ENCODE results near the gene MFAP4. TPM values are rescaled to one million over a fixed set of nuclear protein-coding genes. Genes with fewer than 3 reads are reported as not detected.

The MFAP4 gene
- total RNA-seq, 1 experiment from 2014 or later: 1.5 TPM

- no peak overlapping the region for H2BK120ac ChIP-seq (ENCODE audit: low read depth, low read length, poor library complexity, severe bottlenecking)
- no peak overlapping the region for H4K5ac ChIP-seq (ENCODE audit: insufficient read length, low read depth, low read length)
- H3K27me3 ChIP-seq (ENCODE audit: insufficient read depth, low read length): no peaks in the 10 kb centered on the region
- H3T11ph ChIP-seq (ENCODE audit: low read length): no peak overlapping the region
- H4K20me1 ChIP-seq (ENCODE audit: control insufficient read depth, insufficient read depth, insufficient read length): no peaks in the 10 kb centered on the region
- Mint-ChIP-seq H3K36me3 (ENCODE audit: insufficient read depth in 1 of 3, low read depth in 3 of 3) (peaks cover 2 to 6% (median 3%) of the 10 kb centered on the region in 3 experiments; a peak in 2 of 7 replicates), H3K27me3 (ENCODE audit: low read depth) (no peaks in the 10 kb centered on the region; the same call in 1 of the 2 replicates), H3K27ac (no peak overlapping the region; a peak in 1 of 7 replicates), H3K4me3 (no peak overlapping the region), H3K4me1 (peaks cover 34 to 42% of the 10 kb centered on the region in 2 experiments), H3K9me3 (peaks cover 2 to 4% of the 10 kb centered on the region in 2 experiments; a peak in 2 of 5 replicates)
- no peak overlapping the region for H3K56ac ChIP-seq (ENCODE audit: insufficient read length, low read depth, low read length)
- no peak overlapping the region for H2AFZ ChIP-seq (ENCODE audit: low read length)
- H3K18ac ChIP-seq (ENCODE audit: insufficient read length, low read depth, low read length): no peak overlapping the region
- H2BK15ac ChIP-seq (ENCODE audit: low read depth, low read length): no peak overlapping the region
- H3K23me2 ChIP-seq (ENCODE audit: insufficient read length, low read depth, low read length, poor library complexity, severe bottlenecking): no peaks in the 10 kb centered on the region
- H3K9me3 ChIP-seq (ENCODE audit: control insufficient read depth, low read depth, low read length): no peaks in the 10 kb centered on the region
- H3K79me1 ChIP-seq (ENCODE audit: insufficient read depth, low read depth, low read length, poor library complexity, severe bottlenecking): no peaks in the 10 kb centered on the region
- no peak overlapping the region for H4K8ac ChIP-seq (replicated peaks; ENCODE audit: insufficient read length, low read depth, low read length)
- DNase-seq: no peak
- H3K9ac ChIP-seq (ENCODE audit: extremely low read depth, insufficient read length, low read length): no peak overlapping the region
- no peak overlapping the region for H3K4me2 ChIP-seq (ENCODE audit: insufficient read depth, insufficient read length, low read length)
- H3K4ac ChIP-seq (ENCODE audit: low read depth, low read length): no peak overlapping the region
- TF ChIP-seq CTCF (conservative IDR thresholded peaks at IDR 0.05): no peak
- H3K14ac ChIP-seq (ENCODE audit: insufficient read depth, low read length): no peak overlapping the region
- no peaks in the 10 kb centered on the region for H3K79me2 ChIP-seq (ENCODE audit: insufficient read depth, low read length)
- WGBS (ENCODE audit: extremely low coverage, insufficient read length, low lambda C conversion rate): no CpG with 5 or more reads among the region's 8 CpGs
- no peak overlapping the region for H4K91ac ChIP-seq (ENCODE audit: insufficient read length, low read depth, low read length)
- H3K27ac ChIP-seq (ENCODE audit: insufficient read length, low read depth, low read length): no peak overlapping the region
- no peak overlapping the region for H3K23ac ChIP-seq (ENCODE audit: insufficient read length, low read depth, low read length)
- no peak overlapping the region for H2BK12ac ChIP-seq (ENCODE audit: insufficient read length, low read depth, low read length)
- H2BK5ac ChIP-seq (ENCODE audit: insufficient read length, low read length): no peak overlapping the region
- no peak overlapping the region for H2BK20ac ChIP-seq (ENCODE audit: low read depth, low read length, poor library complexity, severe bottlenecking)
- no peaks in the 10 kb centered on the region for H3K4me1 ChIP-seq (ENCODE audit: insufficient read depth, low read length)
- no peak overlapping the region for H2AK5ac ChIP-seq (ENCODE audit: insufficient read length, low read length)
Observed at GRCh38 chr17:19424934-19425868, 38.2 kb upstream of the MFAP4 start.

Measured in H9 (cell line).